Body of pancreas (tissue), 4 donors: Measurements from ENCODE around the gene ACVR2B.

Experiments used
- CTCF ChIP-seq, 7 experiments: fragments of 450-650 bp in 4 of 7; fragments of 200-600 bp in 3 of 7; sonication (generic) in 3 of 7; IDR thresholded peaks; one replicate each; pipeline ENCODE4 v1.5.1; 2016 to 2019; ENCODE audit warnings: antibody characterized with exemption in 7 of 7
- POLR2A ChIP-seq, 3 donors: fragments of 450-650 bp; IDR thresholded peaks; one replicate each; pipeline ENCODE4 v1.6.1; 2016; ENCODE audit warnings: antibody characterized with exemption in 3 of 3, mild to moderate bottlenecking in 2 of 3

DNA sequence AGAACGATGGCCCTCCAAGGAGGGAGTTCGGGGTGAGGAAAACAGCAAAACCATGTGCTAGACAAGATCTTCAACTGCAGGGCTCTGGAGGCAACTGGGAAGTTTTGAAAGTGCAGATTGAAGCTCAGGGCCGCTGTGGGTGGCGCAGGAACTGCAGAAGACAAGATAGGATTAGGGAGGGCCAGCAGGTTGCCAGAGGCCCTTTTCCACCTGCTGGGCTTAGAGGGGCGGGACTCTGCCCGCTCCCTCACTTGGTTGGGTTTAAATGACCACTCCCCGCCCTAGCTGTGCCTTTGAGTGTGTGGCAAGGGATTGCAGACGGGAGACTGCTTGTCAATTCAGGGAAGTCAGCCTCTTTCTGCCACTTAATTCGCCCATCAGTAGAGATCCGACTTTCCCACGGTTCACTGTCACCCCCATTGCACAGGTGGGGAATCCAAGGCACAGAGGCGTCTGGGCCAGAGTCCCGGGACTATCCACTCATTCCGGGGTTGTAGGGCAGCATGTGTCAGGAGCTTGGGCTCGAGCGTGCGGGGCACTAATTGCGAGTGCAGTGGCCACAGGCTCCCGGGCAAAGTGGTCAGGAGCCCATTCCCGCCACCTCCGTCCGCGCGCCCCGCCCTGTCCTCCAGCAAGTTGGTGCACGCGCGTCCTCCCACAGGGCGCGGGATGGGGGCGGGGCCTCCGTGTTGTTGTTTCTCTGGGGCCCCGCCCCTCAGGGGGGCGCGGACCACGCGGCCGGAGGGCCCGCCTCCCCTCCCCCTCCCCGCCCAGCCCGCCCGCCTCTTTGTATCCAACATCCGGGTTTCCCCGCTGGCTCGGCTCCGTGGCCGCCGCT lies at the start of gene ACVR2B:
- TF ChIP-seq CTCF (IDR thresholded peaks at IDR 0.05) (no peak), POLR2A (IDR thresholded peaks at IDR 0.05) (peak in 2 of 3 donors; percentile 28 to 32)
